Epithelial cell of proximal tubule (primary cell): ENCODE data around the gene ZNRD2. TPM values are rescaled to one million over a fixed set of nuclear protein-coding genes. Genes with fewer than 3 reads are reported as not detected.

Source experiments
- DNase-seq: peaks from one replicate; pipeline ENCODE4 v3.0.0-alpha.2; 2011; ENCODE audit warnings: low read depth
- H3K4me3 ChIP-seq: 2 replicates; pipeline ENCODE4 v1.5.1; 2011; ENCODE audit warnings: low read depth, mild to moderate bottlenecking, low read length
- total RNA-seq: library from RNA; depleted of rRNA; stranded (reverse); fragments of >200 nt; gene quantifications from 2 replicates; pipeline ENCODE4 v1.2.3, GENCODE V29; 2015
- TF ChIP-seq, protein P1 (sequence below): conservative IDR thresholded peaks from 2 replicates; pipeline ENCODE4 v1.5.1; 2012; ENCODE audit warnings: low read depth, mild to moderate bottlenecking, low read length

The ZNRD2 gene
- total RNA-seq, 1 donor from 2014 or later: 72.0 TPM

DNA sequence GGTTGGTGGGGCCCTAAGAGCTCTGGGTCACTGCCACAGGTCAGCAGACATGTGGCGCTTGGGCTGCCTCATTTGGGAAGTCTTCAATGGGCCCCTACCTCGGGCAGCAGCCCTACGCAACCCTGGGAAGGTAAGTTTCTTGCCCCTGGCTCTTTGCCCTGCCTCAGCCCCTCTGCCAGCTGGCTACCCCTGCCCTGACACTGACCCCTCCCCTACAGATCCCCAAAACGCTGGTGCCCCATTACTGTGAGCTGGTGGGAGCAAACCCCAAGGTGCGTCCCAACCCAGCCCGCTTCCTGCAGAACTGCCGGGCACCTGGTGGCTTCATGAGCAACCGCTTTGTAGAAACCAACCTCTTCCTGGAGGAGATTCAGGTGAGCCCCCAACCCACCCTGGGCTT is 43.5 kb upstream of the ZNRD2 start:
- DNase-seq: no peak
- TF ChIP-seq, protein P1, sequence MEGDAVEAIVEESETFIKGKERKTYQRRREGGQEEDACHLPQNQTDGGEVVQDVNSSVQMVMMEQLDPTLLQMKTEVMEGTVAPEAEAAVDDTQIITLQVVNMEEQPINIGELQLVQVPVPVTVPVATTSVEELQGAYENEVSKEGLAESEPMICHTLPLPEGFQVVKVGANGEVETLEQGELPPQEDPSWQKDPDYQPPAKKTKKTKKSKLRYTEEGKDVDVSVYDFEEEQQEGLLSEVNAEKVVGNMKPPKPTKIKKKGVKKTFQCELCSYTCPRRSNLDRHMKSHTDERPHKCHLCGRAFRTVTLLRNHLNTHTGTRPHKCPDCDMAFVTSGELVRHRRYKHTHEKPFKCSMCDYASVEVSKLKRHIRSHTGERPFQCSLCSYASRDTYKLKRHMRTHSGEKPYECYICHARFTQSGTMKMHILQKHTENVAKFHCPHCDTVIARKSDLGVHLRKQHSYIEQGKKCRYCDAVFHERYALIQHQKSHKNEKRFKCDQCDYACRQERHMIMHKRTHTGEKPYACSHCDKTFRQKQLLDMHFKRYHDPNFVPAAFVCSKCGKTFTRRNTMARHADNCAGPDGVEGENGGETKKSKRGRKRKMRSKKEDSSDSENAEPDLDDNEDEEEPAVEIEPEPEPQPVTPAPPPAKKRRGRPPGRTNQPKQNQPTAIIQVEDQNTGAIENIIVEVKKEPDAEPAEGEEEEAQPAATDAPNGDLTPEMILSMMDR: no peak
- no peak overlapping the region for H3K4me3 ChIP-seq

DNA sequence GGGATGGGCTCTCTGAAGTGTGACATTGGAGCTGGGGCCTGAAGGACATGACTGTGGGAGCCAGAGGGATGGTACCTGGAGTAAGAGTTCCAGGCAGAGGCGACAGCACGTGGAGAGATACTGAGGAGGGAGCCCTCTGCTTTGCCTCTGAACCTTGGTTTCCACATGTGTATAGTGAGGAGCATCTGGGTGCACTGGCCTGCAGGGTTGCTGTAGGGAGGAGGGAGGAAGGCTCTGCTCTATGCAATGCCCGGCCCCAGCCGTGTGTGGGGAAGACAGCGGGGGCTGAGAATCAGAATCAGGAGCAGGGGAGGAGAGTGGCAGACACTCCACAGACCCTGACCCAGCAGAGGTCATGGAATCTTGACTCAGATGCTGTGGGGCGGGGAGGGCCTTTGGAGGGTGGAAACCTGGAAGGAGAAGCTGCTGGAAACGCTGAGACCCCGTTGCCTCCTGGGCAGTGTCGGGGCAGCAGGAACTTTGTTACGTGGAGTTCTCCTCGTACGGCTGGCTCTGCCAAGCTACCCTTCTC is 41.4 kb upstream of the ZNRD2 start:
- H3K4me3 ChIP-seq: no peak overlapping the region
- TF ChIP-seq, protein P1: no peak
- no peak for DNase-seq

DNA sequence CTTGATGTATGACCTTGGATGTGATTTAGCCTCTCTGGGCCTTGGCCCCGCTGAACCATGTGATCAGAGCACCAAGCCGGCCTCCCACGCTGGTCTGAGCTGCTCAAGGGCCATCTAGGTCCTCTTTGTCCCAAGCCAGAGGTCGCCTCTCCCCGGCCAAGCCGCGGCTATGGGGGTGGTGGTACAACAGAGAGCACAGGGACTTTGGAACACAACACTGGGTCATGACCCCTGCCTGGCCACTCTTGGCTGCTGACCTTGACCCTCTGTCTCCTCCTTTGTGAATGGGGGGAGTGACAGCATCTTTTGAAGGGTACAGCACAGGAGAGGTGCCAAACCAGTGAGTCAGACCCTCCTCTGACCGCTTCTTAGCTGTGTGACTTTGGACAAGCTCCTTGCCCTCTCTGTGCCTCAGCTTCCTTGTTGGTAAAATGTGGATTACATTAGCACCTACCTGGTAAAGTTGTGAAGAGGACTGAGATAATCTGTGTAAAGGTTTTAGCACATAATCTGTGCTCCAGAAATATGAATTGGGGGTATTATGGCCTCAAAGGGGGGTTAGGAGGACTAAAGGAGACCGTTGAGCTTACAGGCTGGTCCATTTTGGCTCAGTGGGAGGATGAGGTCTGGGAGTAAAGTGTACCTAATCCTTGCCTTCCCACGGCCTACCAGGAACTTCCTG is 40.7 kb upstream of the ZNRD2 start:
- H3K4me3 ChIP-seq: no peak overlapping the region
- TF ChIP-seq, protein P1: no peak
- no peak for DNase-seq

DNA sequence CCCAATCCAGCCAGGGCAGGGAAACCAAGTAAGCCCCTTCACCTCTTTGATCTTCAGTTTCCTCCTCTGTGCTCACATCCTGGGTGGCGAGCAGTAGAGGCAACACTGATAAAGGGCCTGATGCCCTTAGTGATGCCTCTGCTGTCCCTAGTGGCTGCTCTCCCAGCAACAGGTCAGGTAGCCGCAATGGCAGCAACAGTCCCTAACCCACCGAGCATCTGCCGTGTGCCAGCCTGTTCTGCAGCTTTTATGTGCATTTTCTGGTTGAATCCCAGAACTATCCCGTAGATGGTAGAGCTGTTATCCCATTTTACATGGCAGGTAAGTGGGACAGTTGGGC is 40.1 kb upstream of the ZNRD2 start:
- no peak overlapping the region for H3K4me3 ChIP-seq
- no peak for DNase-seq
- TF ChIP-seq, protein P1: peak; percentile 36

DNA sequence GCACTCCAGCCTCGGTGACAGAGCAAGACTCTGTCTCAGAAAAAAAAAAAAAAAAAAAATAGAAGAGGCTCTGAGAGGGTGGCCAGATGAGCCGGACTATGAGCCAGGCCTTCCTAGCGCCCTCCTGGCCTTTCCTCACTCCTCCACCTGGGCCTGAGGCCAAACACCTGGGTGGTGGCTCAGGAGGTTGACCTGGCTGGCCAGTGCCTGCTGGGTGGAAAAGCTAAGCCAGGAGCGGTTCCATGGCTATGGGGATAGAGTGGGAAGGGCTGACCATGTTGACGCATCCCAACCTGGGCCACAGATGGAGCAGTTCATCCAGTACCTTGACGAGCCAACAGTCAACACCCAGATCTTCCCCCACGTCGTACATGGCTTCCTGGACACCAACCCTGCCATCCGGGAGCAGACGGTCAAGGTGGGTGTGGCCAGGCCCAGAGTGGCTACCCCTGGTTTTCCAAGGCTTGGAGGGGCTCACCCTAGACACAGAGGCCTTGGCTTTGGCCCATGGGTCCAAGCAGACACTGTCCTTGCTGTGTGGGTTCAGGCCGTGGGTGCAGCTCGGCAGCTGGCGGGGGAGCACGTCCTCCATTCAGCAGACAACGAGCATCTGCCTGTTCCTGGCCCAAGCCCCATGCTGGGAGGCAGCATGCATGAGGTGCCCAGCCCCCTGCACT is 37.8 kb upstream of the ZNRD2 start:
- TF ChIP-seq, protein P1: no peak
- H3K4me3 ChIP-seq: no peak overlapping the region
- no peak for DNase-seq

DNA sequence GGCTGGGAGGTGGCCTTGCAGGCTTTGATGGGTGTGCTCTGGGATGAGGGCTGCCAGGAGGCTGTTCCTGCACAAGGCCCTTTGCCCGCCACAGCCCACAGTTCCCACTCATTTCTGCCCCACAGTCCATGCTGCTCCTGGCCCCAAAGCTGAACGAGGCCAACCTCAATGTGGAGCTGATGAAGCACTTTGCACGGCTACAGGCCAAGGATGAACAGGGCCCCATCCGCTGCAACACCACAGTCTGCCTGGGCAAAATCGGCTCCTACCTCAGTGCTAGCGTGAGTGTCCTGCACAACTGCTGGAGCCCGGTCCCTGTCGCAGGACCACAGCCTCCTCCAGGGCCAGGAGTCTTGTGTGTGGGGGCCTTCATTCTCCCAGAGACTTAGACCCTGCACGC is 35.2 kb upstream of the ZNRD2 start:
- no peak overlapping the region for H3K4me3 ChIP-seq
- DNase-seq: no peak
- TF ChIP-seq, protein P1: no peak
